GM12873 (cell line): ENCODE measurements around the gene MAST4.

Source experiments
- CTCF ChIP-seq: IDR thresholded peaks from 2 replicates; pipeline ENCODE4 v1.5.1; 2012; ENCODE audit warnings: low read depth, mild to moderate bottlenecking, moderate library complexity, low read length, control low read depth; ENCODE audit not compliant: insufficient read depth; ENCODE audit errors: missing control alignments

The MAST4 gene

GRCh38 chr5:67199859-67200258, 603.7 kb downstream of the MAST4 start:
- TF ChIP-seq CTCF: no peak

GRCh38 chr5:67200809-67201562, 604.8 kb downstream of the MAST4 start:
- no peak for TF ChIP-seq CTCF

GRCh38 chr5:67201897-67202549, 605.8 kb downstream of the MAST4 start:
- no peak for TF ChIP-seq CTCF

- no peak for TF ChIP-seq CTCF
Observed at GRCh38 chr5:67202828-67203227, 606.6 kb downstream of the MAST4 start.

GRCh38 chr5:67203701-67204074, 607.5 kb downstream of the MAST4 start:
- TF ChIP-seq CTCF: no peak

- TF ChIP-seq CTCF: no peak
Observed at GRCh38 chr5:67204821-67205220, 608.6 kb downstream of the MAST4 start.

GRCh38 chr5:67205981-67206380, 609.8 kb downstream of the MAST4 start:
- no peak for TF ChIP-seq CTCF
